Duodenal mucosa (tissue), 2 donors: ENCODE measurements around the gene LIMS3.
"Not testable (repeated sequence)": the region's sequence is repeated elsewhere in the genome, so short reads cannot be mapped to it uniquely, and the experiment has no call there.

Source experiments
- H3K27ac ChIP-seq: one replicate; pipeline ENCODE4 v1.7.0; 2013; ENCODE audit warnings: low read depth, low read length
- H3K27me3 ChIP-seq, 2 donors: one replicate each; pipeline ENCODE4 v1.7.0; 2013; ENCODE audit warnings: low read length in 2 of 2, control low read depth in 1 of 2; ENCODE audit not compliant: insufficient read depth in 2 of 2, control insufficient read depth in 1 of 2
- H3K36me3 ChIP-seq, 2 donors: one replicate each; pipeline ENCODE4 v1.7.0; 2013; ENCODE audit warnings: low read length in 2 of 2, control low read depth in 1 of 2; ENCODE audit not compliant: insufficient read depth in 2 of 2, control insufficient read depth in 1 of 2
- H3K4me1 ChIP-seq, 2 donors: one replicate each; pipeline ENCODE4 v1.7.0; 2013; ENCODE audit warnings: low read length in 2 of 2, control low read depth in 1 of 2; ENCODE audit not compliant: insufficient read depth in 2 of 2, control insufficient read depth in 1 of 2
- H3K4me3 ChIP-seq, 2 donors: one replicate each; pipeline ENCODE4 v1.7.0; 2013; ENCODE audit warnings: low read length in 2 of 2, low read depth in 1 of 2
- H3K9ac ChIP-seq, 2 donors: one replicate each; pipeline ENCODE4 v1.7.0; 2013; ENCODE audit warnings: low read length in 2 of 2, low read depth in 1 of 2
- H3K9me3 ChIP-seq, 2 donors: one replicate each; pipeline ENCODE4 v1.7.0; 2013; ENCODE audit warnings: low read length in 2 of 2, control low read depth in 1 of 2; ENCODE audit not compliant: control insufficient read depth in 1 of 2

LIMS3 gene

DNA sequence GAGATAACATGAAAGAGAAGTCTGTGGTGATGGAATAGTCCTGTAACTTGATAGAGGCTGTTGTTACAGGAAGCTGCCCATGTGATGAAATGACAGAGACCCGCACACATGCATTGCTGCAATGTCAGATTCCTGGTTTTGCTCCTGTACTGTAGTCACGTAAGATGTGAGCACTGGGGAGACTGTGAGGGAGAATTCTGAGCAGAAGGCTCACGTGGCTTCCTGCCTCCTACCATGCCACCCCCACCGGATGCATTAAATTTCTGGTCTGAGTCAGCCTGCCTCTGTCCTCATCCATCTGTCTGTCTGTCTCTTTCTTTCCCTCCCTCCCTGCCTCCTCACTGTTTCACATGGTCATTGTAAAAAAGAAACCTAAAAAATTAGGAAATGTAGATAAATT lies 2.3 kb upstream of the LIMS3 start:
- H3K27ac ChIP-seq, H3K9ac ChIP-seq, H3K9me3 ChIP-seq, H3K4me1 ChIP-seq, H3K36me3 ChIP-seq, H3K4me3 ChIP-seq, H3K27me3 ChIP-seq: not testable (repeated sequence)

DNA sequence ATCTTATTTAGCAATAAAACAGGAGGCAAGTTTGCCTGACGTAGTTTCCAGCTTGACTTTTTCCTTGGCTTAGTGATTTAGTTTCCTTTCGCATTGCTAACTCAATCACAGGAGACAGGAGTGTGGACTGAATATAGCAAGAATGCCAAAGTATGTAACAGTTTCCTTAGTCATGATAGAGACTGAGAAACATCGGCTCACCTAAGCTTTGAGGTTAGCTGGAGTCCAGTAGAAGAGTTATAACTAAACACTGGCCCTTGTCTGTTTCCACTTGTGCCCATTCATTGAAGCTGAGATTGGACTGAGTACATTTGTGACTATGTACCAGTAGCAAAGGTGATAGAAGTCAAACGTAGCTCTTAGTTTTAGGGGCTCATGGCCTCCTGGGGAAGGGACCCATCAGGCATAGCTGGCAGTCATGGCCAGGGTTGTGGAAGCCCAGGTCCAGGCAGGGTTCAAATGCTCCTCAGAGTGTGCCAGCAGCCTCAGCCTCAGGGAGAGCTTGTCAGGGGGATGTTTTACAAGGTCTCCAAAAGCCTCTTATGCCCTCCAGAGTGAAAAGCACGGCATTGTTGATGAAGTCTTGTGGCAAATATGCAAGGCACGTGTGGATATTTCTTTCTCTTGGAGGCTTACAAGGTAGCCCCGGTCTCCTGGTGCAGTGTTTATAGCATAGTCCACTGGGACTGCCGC lies 573 bp upstream of the LIMS3 start:
- not testable (repeated sequence) for H3K9me3 ChIP-seq, H3K27ac ChIP-seq, H3K9ac ChIP-seq, H3K36me3 ChIP-seq, H3K27me3 ChIP-seq, H3K4me3 ChIP-seq, H3K4me1 ChIP-seq

DNA sequence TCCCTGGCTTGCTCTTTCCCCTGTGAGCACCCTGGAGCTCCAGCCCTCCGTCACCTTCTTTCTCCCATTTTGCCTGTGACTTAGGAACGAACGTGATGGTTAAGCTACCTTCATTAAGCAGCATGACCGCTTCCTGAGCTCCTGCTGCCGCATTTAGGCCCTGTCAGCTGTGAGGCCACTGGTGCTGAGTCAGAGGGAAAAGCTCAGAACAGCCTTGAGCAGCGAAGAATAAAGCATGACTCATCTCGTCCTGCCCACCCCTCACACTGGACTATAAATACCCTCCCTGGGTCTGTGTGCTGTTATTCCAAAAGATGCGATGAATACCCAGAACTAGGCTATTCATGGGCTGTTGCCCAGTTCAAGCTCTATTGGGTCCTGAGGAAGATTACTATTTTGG lies 7.3 kb downstream of the LIMS3 start:
- H3K36me3 ChIP-seq, H3K27me3 ChIP-seq, H3K27ac ChIP-seq, H3K4me3 ChIP-seq, H3K9ac ChIP-seq, H3K4me1 ChIP-seq, H3K9me3 ChIP-seq: not testable (repeated sequence)

- H3K27me3 ChIP-seq, H3K27ac ChIP-seq, H3K4me3 ChIP-seq, H3K9me3 ChIP-seq, H3K4me1 ChIP-seq, H3K36me3 ChIP-seq, H3K9ac ChIP-seq: not testable (repeated sequence)
Observed at GRCh38 chr2:109908626-109909025, 10.1 kb downstream of the LIMS3 start.

- H3K4me1 ChIP-seq, H3K36me3 ChIP-seq, H3K9me3 ChIP-seq, H3K27me3 ChIP-seq, H3K9ac ChIP-seq, H3K27ac ChIP-seq, H3K4me3 ChIP-seq: not testable (repeated sequence)
Observed at GRCh38 chr2:109910789-109911188, 12.3 kb downstream of the LIMS3 start.

- H3K27me3 ChIP-seq, H3K27ac ChIP-seq, H3K9ac ChIP-seq, H3K9me3 ChIP-seq, H3K36me3 ChIP-seq, H3K4me1 ChIP-seq, H3K4me3 ChIP-seq: not testable (repeated sequence)
Observed at GRCh38 chr2:109913911-109914310, 15.4 kb downstream of the LIMS3 start.

DNA sequence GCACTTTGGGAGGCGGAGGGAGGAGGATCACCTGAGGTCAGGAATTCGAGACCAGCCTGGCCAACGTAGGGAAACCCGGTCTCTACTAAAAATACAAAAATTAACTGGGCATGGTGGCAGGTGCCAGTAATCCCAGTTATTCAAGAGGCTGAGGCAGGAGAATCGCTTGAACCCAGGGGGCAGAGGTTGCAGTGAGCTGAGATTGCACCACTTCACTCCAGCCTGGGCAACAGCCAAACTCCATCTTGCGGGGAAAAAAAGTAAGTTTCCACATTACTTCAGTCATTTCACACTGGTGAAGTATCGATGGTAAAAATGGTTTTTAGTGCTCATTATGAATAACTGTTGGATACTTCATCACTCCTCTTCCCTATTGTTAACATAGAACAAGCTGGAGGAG lies 16.1 kb downstream of the LIMS3 start:
- not testable (repeated sequence) for H3K27me3 ChIP-seq, H3K4me1 ChIP-seq, H3K4me3 ChIP-seq, H3K27ac ChIP-seq, H3K9ac ChIP-seq, H3K36me3 ChIP-seq, H3K9me3 ChIP-seq

- not testable (repeated sequence) for H3K9me3 ChIP-seq, H3K9ac ChIP-seq, H3K27ac ChIP-seq, H3K4me3 ChIP-seq, H3K4me1 ChIP-seq, H3K36me3 ChIP-seq, H3K27me3 ChIP-seq
Observed at GRCh38 chr2:109915830-109916229, 17.3 kb downstream of the LIMS3 start.

- H3K27me3 ChIP-seq, H3K9me3 ChIP-seq, H3K27ac ChIP-seq, H3K9ac ChIP-seq, H3K36me3 ChIP-seq, H3K4me3 ChIP-seq, H3K4me1 ChIP-seq: not testable (repeated sequence)
Observed at GRCh38 chr2:109920162-109920561, 21.7 kb downstream of the LIMS3 start.

GRCh38 chr2:109921543-109922384 lies 23.3 kb downstream of the LIMS3 start:
- not testable (repeated sequence) for H3K9me3 ChIP-seq, H3K27ac ChIP-seq, H3K36me3 ChIP-seq, H3K4me1 ChIP-seq, H3K9ac ChIP-seq, H3K4me3 ChIP-seq, H3K27me3 ChIP-seq
